Ishikawa (cell line): ENCODE data around the gene CENATAC.

Experiments used
- CEBPB ChIP-seq: IDR thresholded peaks from 2 replicates; pipeline ENCODE4 v1.6.1; 2012
- CREB1 ChIP-seq: IDR thresholded peaks from 2 replicates; pipeline ENCODE4 v1.6.1; 2012; ENCODE audit warnings: low read depth
- EGR1 ChIP-seq: IDR thresholded peaks from 2 replicates; pipeline ENCODE4 v1.6.1; 2012
- EP300 ChIP-seq: IDR thresholded peaks from 2 replicates; pipeline ENCODE4 v1.6.1; 2012; ENCODE audit warnings: borderline replicate concordance
- FOXM1 ChIP-seq: IDR thresholded peaks from 2 replicates; pipeline ENCODE4 v1.6.1; 2012; ENCODE audit warnings: low read depth, borderline replicate concordance
- NFIC ChIP-seq: IDR thresholded peaks from 2 replicates; pipeline ENCODE4 v1.6.1; 2012
- RAD21 ChIP-seq: IDR thresholded peaks from 2 replicates; pipeline ENCODE4 v1.6.1; 2012; ENCODE audit warnings: low read depth
- REST ChIP-seq: IDR thresholded peaks from 2 replicates; pipeline ENCODE4 v1.6.1; 2012; ENCODE audit warnings: low read depth, mild to moderate bottlenecking
- TAF1 ChIP-seq: IDR thresholded peaks from 2 replicates; pipeline ENCODE4 v1.6.1; 2012; ENCODE audit warnings: low read depth, mild to moderate bottlenecking
- TCF12 ChIP-seq: IDR thresholded peaks from 2 replicates; pipeline ENCODE4 v1.6.1; 2012; ENCODE audit warnings: low read depth
- TEAD4 ChIP-seq: IDR thresholded peaks from 2 replicates; pipeline ENCODE4 v1.6.1; 2012
- USF1 ChIP-seq: IDR thresholded peaks from 2 replicates; pipeline ENCODE4 v1.6.1; 2012
- YY1 ChIP-seq: IDR thresholded peaks from 2 replicates; pipeline ENCODE4 v1.6.1; 2012; ENCODE audit warnings: low read depth
- ZBTB7A ChIP-seq: IDR thresholded peaks from 2 replicates; pipeline ENCODE4 v1.6.1; 2012; ENCODE audit warnings: low read depth
- TF ChIP-seq, protein P1 (sequence below): IDR thresholded peaks from 2 replicates; pipeline ENCODE4 v1.6.1; 2012

Gene CENATAC

DNA sequence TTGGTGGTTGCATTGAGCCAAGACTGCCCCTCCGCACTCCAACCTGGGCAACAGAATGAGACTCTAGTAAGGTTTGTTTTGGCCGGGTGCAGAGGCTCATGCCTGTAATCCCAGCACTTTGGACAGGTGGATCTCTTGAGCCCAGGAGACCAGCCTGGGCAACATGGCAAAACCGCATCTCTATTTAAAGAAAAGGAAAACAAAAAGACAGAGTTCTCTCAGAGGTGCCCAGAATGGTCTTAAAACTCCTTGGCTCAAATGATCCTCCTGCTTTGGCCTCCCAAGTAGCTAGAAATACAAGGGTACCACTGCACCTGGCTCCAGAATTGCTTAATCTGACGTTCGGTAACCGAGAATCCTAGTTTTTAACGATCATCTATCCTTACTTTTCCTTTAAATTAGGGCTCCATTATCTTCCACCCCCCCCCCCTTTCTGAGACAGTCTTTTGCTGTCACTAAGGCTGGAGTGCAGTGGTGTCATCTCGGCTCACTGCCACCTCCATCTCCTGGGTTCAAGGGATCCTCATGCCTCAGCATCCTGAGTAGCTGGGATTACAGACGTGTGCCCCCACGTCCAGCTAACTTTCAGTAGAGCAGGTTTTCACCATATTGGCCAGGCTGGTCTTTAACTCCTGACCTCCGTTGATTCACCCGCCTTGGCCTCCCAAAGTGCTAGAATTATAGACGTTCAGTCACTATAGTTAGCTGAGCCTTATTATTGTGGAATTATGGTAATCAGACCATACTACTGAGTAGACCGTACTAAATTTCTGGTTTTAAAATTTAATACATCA lies 18.5 kb downstream of the CENATAC start:
- no peak for TF ChIP-seq CEBPB
- TF ChIP-seq ZBTB7A = no peak
- TF ChIP-seq TEAD4 = no peak
- no peak for TF ChIP-seq TAF1
- TF ChIP-seq NFIC = no peak
- TF ChIP-seq FOXM1 = no peak
- TF ChIP-seq USF1 = no peak
- no peak for TF ChIP-seq YY1
- TF ChIP-seq REST = no peak
- no peak for TF ChIP-seq TCF12
- TF ChIP-seq, protein P1, sequence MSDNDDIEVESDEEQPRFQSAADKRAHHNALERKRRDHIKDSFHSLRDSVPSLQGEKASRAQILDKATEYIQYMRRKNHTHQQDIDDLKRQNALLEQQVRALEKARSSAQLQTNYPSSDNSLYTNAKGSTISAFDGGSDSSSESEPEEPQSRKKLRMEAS = no peak
- no peak for TF ChIP-seq EP300

- TF ChIP-seq, protein P1 = peak; percentile 88
- no peak; the same call in 1 of the 2 replicates for TF ChIP-seq NFIC
- TF ChIP-seq ZBTB7A = no peak
- 0 out of 2 replicates have a peak, but pooled peaks have one; percentile 7 for TF ChIP-seq TEAD4
- peak; percentile 90 for TF ChIP-seq YY1
- TF ChIP-seq USF1 = no peak
- peak; percentile 11; the same call in 1 of the 2 replicates for TF ChIP-seq REST
- TF ChIP-seq TCF12 = peak; percentile 43
- TF ChIP-seq EGR1 = peak; percentile 47; the same call in 1 of the 2 replicates
- TF ChIP-seq FOXM1 = no peak
- no peak for TF ChIP-seq EP300
- peak; percentile 42; the same call in 1 of the 2 replicates for TF ChIP-seq CREB1
- peak; percentile 81 for TF ChIP-seq TAF1
Measured at GRCh38 chr11:119018074-119018938, 20.4 kb downstream of the CENATAC start, which contains the start of the genes RPS25 and TRAPPC4. RPS25 (minus strand) TSS chr11:119018343; CDS start chr11:119018284, 59 bp downstream. TRAPPC4 (plus strand) TSS chr11:119018766; CDS start chr11:119018796, 30 bp downstream.

DNA sequence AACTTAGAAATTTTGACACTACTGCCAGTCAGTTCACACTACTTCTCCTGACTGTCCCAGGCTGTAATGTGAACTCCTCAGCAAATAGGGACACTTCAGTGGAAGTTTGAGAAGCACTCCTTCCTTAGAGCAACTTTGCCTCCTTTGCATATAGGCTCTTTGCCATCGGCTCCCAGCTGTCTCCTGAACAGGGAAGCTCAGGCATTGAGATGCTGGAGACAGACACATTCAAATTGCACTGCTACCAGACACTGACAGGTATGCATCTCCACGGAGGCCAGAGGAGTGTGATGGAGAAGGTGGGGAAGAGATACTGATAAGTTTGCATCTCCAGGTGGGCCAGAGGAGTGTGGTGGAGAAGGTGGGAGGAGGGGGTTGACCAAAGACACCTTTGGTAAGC lies 22.1 kb downstream of the CENATAC start:
- TF ChIP-seq RAD21 (no peak), REST (no peak), CEBPB (no peak), ZBTB7A (no peak), FOXM1 (no peak), TAF1 (no peak), NFIC (no peak), CREB1 (no peak), TEAD4 (no peak), TCF12 (no peak), EP300 (no peak), YY1 (no peak)
- TF ChIP-seq, protein P1 = no peak
